Femur (tissue), 1 donor: Measurements from ENCODE around the gene TDRD9.

Experiments
- DNase-seq: peaks from one replicate; pipeline ENCODE4 v3.0.0-alpha.2; 2017

Gene TDRD9

DNA sequence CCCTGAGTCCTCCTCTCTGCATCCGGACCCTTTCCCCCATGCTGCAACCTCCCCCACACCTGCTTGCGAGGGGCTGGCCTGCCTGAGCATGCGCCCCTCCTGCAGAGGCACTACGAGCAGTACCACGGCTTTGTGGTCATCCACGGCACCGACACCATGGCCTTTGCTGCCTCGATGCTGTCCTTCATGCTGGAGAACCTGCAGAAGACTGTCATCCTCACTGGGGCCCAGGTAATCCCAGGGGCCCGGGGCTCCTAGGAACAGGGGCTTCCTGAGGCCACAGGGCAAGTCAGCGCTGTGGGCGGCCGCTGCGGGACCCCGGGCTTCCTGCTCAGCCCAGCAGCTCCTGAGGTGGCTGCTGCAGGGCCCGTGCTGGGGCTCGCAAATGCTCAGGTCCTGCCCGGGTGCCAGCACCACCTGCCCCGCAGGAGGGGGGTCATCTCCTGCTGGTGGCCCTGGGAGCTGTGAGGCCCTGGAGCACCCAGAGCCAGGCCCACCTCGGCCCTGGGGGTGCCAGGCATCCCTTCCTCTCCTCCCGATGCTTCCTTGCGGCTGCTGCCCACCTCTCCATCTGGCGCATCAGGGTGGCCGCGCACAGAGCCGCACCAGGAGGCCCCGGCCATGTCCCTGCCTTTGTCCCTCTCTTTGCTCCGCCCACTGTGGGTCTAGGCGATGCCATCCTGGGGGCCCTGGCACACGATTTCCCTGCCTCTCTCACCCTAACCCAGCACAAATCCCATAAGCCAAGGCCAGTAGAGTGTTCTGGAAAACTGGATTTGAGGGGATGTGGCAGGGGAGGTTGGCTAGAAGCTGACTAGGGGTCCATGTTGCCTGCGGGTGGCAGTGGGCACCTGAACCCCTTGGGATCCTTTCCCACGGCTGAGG is 167.4 kb downstream of the TDRD9 start:
- no peak for DNase-seq

DNA sequence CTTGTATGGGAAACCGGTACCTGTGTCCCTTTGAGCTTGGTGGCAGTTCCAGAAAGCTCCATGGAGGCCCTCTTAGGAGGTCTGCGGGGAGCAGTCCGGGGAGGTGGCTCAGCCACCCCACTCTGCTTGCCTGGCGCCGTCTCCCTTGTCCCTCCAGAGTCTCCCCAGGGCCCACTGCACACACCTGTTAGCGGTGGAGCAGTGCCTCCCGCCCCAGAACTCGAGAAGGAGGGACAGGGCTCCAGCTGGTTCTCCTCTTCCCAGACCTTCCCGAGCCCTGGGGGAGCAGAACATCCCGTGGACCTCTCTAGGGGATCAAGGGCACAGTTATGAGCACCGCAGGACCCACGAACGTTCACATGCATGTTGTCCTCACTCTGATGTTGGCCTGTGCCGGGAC is 168.1 kb downstream of the TDRD9 start:
- no peak for DNase-seq

DNA sequence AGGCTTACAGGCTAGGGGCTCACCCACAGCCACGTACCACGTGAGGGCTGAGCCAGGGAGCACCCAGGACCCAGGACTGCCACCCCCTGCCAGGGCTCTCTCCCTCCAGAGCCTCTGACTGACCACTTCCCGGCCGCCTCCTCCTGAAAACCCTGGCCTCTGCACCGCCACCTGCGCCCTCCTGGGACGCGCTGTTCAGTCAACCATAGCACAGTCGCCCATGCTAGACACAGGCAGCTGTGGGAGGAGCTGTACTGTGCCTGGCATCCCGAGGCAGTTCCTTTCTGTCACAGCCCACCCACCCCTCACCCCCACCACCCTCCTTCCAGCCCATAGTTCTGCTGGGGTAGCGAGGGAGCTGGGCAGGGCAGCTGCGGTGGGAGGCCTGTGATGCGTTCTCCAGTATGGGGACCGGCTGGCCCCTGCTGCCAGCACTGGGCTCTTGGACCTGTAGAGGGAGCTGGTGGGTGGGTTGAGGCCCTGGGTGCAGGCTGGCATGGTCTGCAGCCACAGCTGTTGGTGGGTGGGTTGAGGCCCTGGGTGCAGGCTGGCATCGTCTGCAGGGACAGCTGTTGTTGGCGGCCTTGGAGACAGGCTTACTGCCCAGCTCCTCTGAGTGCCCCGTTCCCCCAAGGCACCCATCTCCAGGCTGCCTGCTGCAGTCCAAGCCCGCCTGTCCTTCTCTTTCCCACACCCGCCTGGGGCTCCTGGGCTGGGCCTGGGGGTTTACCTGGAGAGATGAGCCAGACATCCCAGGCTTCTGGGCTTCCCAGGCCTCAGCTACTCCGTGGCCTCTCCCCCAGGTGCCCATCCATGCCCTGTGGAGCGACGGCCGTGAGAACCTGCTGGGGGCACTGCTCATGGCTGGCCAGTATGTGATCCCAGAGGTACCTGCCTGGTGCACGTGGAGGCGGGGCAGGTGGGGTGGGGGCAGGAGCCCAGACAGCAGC is 168.8 kb downstream of the TDRD9 start:
- peak; percentile 50 for DNase-seq

DNA sequence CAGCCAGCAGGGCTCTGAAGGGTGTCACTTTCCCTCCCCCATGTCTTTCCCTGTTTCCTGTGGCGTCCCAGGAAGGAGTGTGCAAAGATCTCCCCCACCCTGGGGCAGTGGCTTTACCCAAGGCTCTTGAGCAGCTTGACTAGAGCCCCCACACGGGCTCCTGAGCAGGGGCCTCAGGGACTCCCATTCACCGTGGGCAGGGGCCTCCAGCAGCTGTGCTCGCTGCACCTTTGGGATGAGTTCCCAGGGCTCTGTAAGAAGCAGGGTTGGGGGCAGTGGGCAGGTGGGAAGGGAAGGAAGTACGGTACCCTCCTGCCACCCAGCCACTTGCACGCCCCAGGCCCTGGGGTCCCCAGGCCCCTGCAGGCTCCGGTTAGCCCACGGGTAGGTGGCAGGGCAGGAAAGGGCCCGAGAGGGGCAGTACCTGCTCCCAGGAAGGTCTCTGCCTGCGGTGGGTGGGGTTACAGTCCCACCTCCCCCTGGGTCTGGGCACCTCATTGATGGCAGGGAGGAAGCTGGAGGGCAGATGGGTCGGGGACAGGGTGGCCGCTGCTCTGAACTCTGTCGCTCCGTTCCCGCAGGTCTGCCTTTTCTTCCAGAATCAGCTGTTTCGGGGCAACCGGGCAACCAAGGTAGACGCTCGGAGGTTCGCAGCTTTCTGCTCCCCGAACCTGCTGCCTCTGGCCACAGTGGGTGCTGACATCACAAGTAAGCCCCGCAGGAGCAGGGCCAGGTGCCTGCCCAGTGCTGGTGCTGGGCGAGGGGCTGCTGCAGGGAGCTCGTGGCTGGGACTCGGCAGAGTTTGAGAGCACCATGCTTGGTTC is 170.2 kb downstream of the TDRD9 start:
- no peak for DNase-seq

DNA sequence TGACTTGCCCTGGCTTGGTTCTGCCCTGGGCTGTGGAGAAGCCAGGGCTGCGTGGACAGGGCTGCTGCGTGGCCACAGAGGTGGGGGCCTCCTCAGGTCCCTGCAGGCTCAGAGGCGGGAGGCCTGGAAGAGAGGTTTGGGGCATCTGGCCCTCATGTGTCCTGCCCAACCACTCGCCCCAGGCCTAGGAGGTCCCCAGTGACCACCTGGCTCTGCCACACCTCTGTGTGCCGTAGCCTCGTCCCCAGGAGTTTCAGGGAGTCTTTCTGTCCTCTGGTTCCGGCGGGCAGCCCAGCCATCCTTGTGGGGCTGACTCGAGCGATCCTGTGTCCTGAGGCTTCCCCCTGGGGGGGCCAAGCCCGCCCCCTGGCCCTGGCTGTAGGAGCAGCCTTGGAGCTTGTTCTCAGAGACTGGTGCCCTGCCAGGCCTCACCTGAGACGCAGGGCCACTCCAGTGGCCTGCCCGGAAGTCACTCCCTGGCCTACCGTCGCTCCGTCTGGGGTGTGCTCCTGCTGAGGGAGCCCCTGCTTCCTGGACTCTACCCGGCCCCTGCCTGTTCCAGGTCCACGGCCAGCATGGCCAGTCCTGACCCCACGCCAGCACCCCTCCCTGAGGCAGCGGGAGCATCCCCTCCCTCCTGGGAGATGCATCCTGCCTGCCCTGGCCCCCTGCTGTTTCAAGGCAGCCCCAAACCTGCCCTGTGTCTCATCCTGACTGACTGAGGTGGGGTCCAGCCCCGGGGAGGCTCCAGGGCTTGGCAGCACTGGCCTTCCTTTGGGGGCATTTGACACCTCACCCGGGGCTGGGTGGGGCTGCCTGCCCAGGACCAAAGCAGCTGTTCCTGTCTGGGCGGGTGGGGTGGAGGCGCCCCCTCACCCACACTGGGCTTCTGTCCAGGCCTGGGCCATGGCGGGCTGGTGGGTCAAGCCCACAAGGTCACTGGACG is 171.1 kb downstream of the TDRD9 start:
- no peak for DNase-seq

DNA sequence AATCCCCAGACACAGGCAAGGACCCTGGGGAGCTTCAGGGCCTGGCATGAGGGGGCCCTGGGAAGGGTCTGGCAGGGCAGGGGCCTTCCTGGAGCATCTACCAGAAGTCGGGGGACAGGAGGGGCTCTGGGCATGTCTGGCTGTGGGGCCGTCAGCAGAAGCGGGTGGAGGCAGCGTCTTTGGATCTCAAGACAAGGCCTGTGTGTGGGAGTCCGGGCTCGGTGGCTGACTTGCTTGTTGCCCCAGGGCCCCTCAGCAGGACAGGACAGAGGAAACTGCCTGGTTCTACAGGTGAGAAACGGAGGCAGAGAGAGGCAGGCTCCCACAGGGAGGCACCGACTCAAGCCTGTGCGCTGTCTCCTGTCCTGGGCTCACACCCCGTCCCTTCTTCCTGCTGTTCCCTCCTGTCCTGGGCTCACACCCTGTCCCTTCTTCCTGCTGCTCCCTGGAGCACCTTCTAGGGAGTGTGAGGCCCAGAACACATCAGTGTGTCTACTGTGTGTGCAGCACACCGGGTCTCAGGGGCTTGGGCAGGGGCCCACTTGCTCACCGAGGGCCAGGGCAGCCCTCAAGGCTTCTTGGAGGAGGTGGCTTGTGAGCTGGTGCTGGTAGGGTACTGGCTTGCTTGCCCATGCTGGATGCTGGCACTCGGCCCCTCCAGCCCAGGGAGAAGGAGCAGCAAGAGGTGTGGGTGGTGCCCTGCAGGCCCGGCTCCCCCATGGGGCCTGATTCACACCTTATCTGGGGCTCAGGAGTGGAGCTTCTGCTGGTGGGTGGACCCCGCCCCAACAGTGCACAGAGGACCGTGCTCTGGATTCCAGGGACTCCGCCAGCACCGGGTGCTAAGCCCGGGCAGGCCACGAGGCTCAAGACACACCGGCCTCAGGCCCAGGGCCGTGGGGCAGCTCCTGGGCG is 172.2 kb downstream of the TDRD9 start:
- DNase-seq: no peak

DNA sequence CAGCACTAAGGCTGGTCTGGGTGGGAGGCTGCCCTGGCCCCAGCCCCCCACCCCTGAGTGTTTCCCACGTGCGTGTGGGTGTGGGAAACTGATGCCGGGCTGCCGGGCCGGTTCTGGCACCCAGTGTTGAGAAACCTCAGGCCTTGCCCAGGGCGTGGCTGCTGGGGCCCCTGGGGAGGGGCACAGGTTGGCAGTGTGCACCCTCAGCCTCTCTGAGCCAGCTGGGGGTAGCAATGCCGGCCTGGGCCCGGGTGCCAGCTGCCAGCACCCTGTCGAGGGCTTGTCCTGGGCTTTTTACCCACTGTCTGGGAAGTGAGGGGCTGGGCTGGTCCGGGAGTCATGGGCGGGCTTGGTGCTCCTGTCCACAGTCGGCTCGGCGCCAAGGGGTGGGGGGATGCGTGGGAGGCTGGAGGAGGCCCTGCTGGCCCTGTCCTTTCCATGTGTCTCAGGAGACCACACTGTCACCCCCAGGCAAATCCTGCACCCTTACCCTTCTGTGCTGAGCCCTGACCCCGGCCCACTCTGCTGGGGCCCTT is 172.9 kb downstream of the TDRD9 start:
- DNase-seq: no peak

DNA sequence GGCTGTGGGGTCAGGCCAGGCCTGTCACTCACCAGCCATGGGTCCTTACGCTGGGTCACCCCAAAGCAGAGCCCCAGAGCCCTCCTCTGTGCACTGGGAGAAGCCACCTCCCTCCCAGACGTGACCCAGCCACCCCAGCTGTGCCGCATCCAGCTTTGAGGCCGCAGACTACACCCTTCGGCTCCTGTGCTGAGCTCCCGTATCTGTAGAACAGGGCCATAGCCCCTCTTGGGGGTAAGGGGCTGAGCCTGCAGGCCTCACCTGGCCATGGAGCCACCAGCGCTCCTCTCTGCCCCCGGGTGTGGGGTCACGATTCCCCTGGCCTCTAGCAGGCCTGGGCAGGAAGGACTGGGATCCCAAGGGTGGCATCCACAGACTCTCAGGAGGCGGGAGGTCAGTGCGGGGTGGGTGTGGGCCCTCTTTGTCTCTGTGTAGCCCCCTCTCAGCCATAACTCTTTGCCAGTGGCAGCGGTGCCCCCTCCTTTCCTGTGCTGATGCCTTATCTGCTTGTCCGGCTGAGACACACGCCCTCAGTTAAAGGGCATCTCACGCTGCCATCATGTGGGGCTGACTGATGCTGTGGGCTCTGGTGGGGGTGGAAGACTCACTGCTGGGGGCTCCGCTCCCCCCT is 173.5 kb downstream of the TDRD9 start:
- no peak for DNase-seq
